ENCODE results near the gene NBEA. TPM values are rescaled to one million over a fixed set of nuclear protein-coding genes. Genes with fewer than 3 reads are reported as not detected.

NBEA gene
- total RNA-seq, 1 experiment from 2014 or later: 4.1 TPM

GRCh38 chr13:35255241-35255640, 313.2 kb downstream of the NBEA start:
- H3K4me1 ChIP-seq (ENCODE audit: control insufficient read depth in 1 of 2, insufficient read depth in 2 of 2, low read length in 2 of 2): no peaks in the 10 kb centered on the region
- no peaks in the 10 kb centered on the region for H3K9me2 ChIP-seq (ENCODE audit: insufficient read depth)
- H3K9ac ChIP-seq (ENCODE audit: low read length): no peak overlapping the region
- no peaks in the 10 kb centered on the region for H4K20me1 ChIP-seq (ENCODE audit: insufficient read depth)
- no peaks in the 10 kb centered on the region for H3K79me2 ChIP-seq (ENCODE audit: insufficient read depth, low read length)
- no peak overlapping the region for H2AFZ ChIP-seq (ENCODE audit: low read depth, low read length, poor library complexity, severe bottlenecking)
- H3K4me2 ChIP-seq (ENCODE audit: low read length): no peak overlapping the region
- no peak overlapping the region for H3K4me3 ChIP-seq (replicated peaks in 1 of 2; ENCODE audit: low read depth in 1 of 2, low read length in 2 of 2)
- ATAC-seq: no peak
- H3K27me3 ChIP-seq (ENCODE audit: insufficient read depth, low read length): no peaks in the 10 kb centered on the region
- H3K27ac ChIP-seq (ENCODE audit: low read depth, low read length): no peak overlapping the region
- no peaks in the 10 kb centered on the region; a peak in 1 of 4 replicates for H3K9me3 ChIP-seq (ENCODE audit: control insufficient read depth in 1 of 2, insufficient read depth in 1 of 2, low read depth in 1 of 2, low read length in 2 of 2)
- POLR2A ChIA-PET: no interaction called here
- DNase-seq (ENCODE audit: low read depth, low spot score): no peak
- RAD21 ChIA-PET (ENCODE audit: low non-redundant PET in 1 of 2, low total read pairs in 2 of 2, uncharacterized antibody in 2 of 2, unreplicated experiment in 2 of 2): no interaction called here
- no peaks in the 10 kb centered on the region; a peak in 1 of 4 replicates for H3K36me3 ChIP-seq (ENCODE audit: control insufficient read depth in 1 of 2, insufficient read depth in 2 of 2, low read length in 2 of 2)
- intact Hi-C loops (cut with micrococcal nuclease): no loop called here
- CTCF ChIA-PET: no interaction called here
- TF ChIP-seq ATF3 (IDR thresholded peaks at IDR 0.05) (no peak), EGR1 (IDR thresholded peaks at IDR 0.05; ENCODE audit: low read depth) (no peak), ZBTB33 (IDR thresholded peaks at IDR 0.05; ENCODE audit: extremely low read depth, insufficient replicate concordance, low read length) (no peak)
- BruUV-seq (replicated peaks): no TSS peak

GRCh38 chr13:35256459-35257148, 314.5 kb downstream of the NBEA start:
- Histone ChIP-seq H3K9ac (ENCODE audit: low read length) (no peak overlapping the region), H3K4me2 (ENCODE audit: low read length) (no peak overlapping the region), H3K27me3 (ENCODE audit: insufficient read depth, low read length) (no peaks in the 10 kb centered on the region), H3K9me2 (ENCODE audit: insufficient read depth) (no peaks in the 10 kb centered on the region), H2AFZ (ENCODE audit: low read depth, low read length, poor library complexity, severe bottlenecking) (no peak overlapping the region), H3K4me1 (ENCODE audit: control insufficient read depth in 1 of 2, insufficient read depth in 2 of 2, low read length in 2 of 2) (no peaks in the 10 kb centered on the region), H3K36me3 (ENCODE audit: control insufficient read depth in 1 of 2, insufficient read depth in 2 of 2, low read length in 2 of 2) (no peaks in the 10 kb centered on the region; a peak in 1 of 4 replicates), H3K9me3 (ENCODE audit: control insufficient read depth in 1 of 2, insufficient read depth in 1 of 2, low read depth in 1 of 2, low read length in 2 of 2) (no peaks in the 10 kb centered on the region; a peak in 1 of 4 replicates), H4K20me1 (ENCODE audit: insufficient read depth) (no peaks in the 10 kb centered on the region), H3K79me2 (ENCODE audit: insufficient read depth, low read length) (no peaks in the 10 kb centered on the region), H3K4me3 (replicated peaks in 1 of 2; ENCODE audit: low read depth in 1 of 2, low read length in 2 of 2) (no peak overlapping the region), H3K27ac (ENCODE audit: low read depth, low read length) (no peak overlapping the region)
- no TSS peak for BruUV-seq (replicated peaks)
- ATAC-seq (no peak), DNase-seq (ENCODE audit: low read depth, low spot score) (no peak)
- ChIA-PET RAD21 (ENCODE audit: low non-redundant PET in 1 of 2, low total read pairs in 2 of 2, uncharacterized antibody in 2 of 2, unreplicated experiment in 2 of 2) (no interaction called here), POLR2A (no interaction called here), CTCF (no interaction called here)
- intact Hi-C loops (cut with micrococcal nuclease): no loop called here
- TF ChIP-seq JUND (IDR thresholded peaks at IDR 0.05): no peak
- TF ChIP-seq REST (IDR thresholded peaks at IDR 0.05; ENCODE audit: low read depth): no peak
- no peak for TF ChIP-seq ATF3 (IDR thresholded peaks at IDR 0.05)
- no peak for TF ChIP-seq EGR1 (IDR thresholded peaks at IDR 0.05; ENCODE audit: low read depth)
- no peak for TF ChIP-seq CEBPB (IDR thresholded peaks at IDR 0.05; ENCODE audit: low read depth)
- no peak for TF ChIP-seq SP1 (IDR thresholded peaks at IDR 0.05; ENCODE audit: low read depth)
- no peak for TF ChIP-seq ZBTB33 (IDR thresholded peaks at IDR 0.05; ENCODE audit: extremely low read depth, insufficient replicate concordance, low read length)
- TF ChIP-seq TCF7L2 (IDR thresholded peaks at IDR 0.05; ENCODE audit: borderline replicate concordance, extremely low read depth, insufficient read depth, insufficient read length): no peak
- TF ChIP-seq RAD21 (IDR thresholded peaks at IDR 0.05; ENCODE audit: low read depth): no peak
